ENCODE data around the gene PLD2.
"Not testable (repeated sequence)": the region's sequence is repeated elsewhere in the genome, so short reads cannot be mapped to it uniquely, and the experiment has no call there.

Gene PLD2

DNA sequence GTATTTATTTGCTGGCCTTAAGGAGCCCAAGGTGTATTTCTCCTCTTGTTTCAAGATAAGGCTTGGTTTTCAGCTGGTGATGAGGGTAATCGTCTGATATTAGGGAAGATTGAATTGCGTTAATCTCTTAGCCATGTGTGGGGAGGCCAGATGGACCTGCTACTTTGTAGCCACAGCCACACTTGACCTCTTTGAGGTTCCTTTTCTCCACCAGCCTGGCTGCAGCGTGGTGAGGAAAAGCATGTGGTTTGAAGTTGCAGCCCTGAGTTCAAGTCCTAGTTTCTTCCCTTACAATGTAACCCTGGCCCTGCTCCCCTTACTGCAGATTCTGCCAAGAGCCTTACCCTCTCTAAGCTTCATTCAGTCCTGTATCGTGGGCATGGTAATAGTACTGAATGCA lies 29.3 kb downstream of the PLD2 start:
- DNase-seq (ENCODE audit: low read depth), result no peak

- no peak for DNase-seq (ENCODE audit: low read depth)
These were observed 30.7 kb downstream of the PLD2 start for GRCh38 chr17:4837471-4838308.

DNA sequence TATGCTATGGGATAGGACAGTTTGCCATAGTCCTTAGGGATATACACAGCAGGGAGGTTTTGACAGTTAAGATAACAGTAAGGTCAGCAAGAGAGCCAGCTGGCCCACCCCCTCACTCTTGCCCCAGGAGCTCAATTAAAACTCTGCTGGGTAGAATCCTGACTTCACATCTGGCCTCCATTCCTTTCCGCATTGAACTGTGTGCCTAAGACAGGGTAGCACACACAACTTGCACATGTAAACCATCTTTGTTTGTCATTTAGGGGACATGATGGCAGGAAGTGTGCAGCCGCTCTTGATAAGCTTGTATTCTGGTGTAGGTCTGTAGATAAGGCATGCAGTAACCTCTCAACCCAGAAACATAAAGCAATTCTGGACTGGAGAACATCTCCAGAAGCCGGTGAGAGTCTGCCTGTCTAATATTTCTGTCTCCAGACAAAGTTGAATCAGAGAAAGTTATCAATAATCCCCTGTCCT lies 31.4 kb downstream of the PLD2 start:
- DNase-seq (ENCODE audit: low read depth), result no peak

DNA sequence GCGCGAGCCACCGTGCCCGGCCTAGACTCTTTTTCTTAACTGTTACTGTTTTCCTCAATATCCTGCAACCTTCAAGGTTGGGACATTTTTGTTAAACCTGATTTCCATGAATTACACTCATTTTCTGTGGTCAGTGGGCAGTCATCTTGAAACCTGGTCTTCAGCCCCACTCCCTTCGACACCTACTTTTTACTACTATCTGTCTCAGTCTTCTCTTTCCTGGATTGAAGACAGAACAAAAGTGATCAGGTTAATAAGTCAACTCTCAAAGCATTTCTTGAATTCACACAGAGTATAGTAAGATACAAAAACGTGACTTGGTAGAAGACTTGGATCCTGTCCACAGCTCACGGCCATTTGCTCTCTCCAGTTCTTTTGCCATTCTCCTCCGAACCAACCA lies 32.3 kb downstream of the PLD2 start:
- DNase-seq (ENCODE audit: low read depth), result no peak

DNA sequence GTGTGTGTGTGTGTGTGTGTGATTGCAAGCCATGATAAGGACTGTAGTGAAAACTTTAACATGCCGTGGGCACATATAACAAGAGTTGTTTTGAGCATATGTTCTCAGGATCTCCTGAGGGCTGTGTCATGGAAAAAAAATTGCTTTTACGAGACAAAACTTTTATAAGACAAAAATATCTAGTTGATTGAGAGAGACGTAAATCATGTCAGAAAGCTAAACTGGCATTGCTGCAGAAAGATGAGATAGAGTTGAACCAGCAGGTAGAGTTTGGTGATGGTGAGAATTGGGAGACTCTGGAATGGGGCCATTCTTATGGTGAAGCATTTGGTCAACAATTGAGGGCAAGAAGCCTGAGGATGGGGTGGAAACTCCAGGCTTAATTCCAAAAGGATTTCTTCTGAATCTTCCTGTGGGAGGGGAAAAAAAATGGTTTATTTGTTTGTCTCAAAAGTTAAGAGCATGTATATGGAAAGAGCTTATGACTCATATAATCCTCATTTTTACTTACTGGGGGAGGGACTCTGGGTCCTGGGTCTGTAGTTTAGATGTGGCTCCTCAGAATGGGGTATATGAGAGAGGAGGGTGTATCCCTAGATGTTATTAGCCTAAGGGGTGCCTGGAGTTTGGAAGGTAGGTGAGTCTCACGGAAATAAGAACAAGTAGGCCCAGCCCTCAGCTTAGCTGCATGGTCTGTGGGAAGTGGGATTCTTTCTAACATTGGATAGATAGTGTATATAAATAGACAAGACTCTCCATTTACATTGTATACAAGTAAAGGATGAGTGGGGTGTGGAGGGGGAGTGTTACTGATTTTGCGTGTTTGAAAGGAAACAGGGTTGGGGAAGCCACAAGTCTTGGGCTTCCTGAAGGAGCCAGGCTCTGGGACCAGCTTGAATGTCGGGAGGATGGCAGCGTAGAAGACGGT lies 33.3 kb downstream of the PLD2 start:
- no peak for DNase-seq (ENCODE audit: low read depth)

DNA sequence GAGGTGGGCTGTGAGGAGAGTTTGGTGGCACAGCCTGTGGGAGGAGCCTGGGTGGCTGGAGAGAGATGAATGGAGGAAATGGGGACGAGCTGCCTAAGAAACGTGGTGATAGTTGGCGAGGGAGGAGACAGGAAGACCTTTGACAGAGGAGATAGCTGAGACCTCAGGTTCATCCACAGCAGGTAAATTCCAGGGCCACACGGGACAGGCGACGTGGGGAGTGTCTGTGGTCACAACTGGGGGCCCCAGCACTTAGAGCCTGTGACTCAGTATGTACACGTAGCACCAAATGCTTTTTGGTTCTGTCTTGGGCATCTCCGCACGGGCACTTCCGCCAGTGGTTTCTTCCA lies 33.9 kb downstream of the PLD2 start:
- DNase-seq (ENCODE audit: low read depth), result no peak

GRCh38 chr17:4842376-4842775 lies 35.4 kb downstream of the PLD2 start:
- DNase-seq (ENCODE audit: low read depth), result no peak

DNA sequence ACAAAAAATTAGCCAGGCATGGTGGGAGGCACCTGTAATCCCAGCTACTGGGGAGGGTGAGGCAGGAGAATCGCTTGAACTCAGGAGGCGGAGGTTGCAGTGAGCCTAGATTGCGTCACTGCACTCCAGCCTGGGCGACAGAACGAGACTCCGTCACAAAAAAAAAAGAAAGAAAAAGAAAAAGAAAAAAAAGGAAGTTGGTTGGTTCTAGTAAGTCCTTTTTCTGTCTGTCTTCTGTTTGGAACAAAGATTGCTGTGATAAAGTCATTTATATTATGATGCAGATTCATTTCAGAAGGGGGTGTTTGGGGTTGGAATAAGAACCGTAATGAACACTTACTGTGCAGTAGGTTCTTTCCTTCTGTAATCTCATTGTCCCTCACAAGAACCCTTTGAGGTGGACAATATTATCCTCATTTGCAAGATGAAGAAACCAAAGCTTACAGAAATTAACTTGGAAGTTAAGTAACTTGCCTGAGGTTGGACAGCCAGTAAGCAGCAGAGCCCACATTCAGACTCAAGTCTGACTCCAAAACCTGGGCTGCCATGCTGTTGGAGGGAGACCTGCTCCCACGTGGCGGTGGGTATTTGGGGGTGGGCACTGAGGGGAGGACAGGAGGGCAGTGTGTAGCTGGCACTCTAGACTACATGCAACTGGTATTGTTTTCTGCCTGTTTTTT lies 36.5 kb downstream of the PLD2 start:
- no peak for DNase-seq (ENCODE audit: low read depth)

- no peak for DNase-seq (ENCODE audit: low read depth)
These were observed 38.2 kb downstream of the PLD2 start for GRCh38 chr17:4845118-4845517.

- no peak for DNase-seq (ENCODE audit: low read depth)
These were observed 39.9 kb downstream of the PLD2 start for GRCh38 chr17:4846635-4847390.

GRCh38 chr17:4849011-4849536 lies 42.1 kb downstream of the PLD2 start:
- DNase-seq (ENCODE audit: low read depth), result no peak

DNA sequence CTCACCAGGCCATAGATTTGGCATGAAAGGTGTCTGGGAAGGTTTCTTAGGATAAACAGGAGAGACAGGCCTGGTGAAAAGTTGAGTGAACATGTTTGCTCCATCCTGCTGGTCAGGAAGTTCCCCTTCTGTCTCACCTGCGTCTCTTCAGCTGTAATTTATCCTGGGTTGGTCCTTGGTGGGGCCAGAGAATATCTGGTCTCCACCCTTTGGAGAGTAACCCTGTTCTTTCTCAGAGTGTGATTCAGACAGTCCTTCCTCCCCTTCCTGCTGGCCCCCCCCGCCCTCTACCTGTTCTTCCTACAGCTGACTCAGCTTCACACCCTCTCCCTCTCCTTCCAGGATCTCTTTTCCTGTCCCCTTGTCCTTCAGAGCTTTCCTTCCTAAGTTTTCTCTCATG lies 43.3 kb downstream of the PLD2 start:
- DNase-seq (ENCODE audit: low read depth), result no peak

DNA sequence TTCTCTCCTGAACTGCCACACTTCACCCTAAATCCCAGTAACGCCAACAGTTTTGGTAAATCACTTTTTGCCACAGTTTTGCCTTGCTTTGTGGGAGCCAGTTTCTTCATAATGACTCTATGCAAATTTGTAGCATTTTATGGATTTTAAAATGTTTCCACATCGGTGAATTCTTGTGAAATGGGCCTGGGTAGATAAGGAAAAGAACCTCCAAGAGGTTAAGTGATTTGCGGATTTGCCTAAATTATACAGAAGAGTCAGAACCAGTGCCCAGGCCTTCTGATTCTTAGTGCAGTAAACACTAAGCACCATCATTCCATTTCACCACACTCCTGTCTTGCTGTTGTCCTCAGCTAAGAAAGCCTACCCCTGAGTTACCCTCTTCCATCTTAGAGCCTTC lies 44.1 kb downstream of the PLD2 start:
- no peak for DNase-seq (ENCODE audit: low read depth)

DNA sequence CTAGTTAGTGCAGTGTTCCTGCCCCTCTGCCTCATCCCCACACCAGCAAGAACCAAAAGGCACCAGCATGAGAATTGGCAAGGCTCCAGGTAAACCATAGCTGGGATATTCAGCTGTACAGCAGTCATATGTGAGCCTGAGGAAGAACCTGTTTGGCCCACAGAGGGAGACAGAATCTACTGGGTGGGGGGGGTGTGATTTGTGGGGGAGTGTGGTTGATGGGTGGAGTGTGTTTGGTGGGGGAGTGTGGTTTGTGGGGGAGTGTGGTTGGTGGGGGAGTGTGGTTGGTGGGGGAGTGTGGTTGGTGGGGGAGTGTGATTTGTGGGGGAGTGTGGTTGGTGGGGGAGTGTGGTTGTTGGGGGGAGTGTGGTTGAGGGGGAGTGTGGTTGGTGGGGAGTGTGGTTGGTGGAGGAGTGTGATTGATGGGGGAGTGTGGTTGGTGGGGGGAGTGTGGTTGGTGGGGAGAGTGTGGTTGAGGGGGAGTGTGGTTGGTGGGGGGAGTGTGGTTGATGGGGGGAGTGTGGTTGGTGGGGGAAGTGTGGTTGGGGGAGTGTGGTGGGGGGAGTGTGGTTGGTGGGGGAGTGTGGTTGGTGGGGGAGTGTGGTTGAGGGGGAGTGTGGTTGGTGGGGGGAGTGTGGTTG lies 45.7 kb downstream of the PLD2 start:
- DNase-seq (ENCODE audit: low read depth), result no peak

DNA sequence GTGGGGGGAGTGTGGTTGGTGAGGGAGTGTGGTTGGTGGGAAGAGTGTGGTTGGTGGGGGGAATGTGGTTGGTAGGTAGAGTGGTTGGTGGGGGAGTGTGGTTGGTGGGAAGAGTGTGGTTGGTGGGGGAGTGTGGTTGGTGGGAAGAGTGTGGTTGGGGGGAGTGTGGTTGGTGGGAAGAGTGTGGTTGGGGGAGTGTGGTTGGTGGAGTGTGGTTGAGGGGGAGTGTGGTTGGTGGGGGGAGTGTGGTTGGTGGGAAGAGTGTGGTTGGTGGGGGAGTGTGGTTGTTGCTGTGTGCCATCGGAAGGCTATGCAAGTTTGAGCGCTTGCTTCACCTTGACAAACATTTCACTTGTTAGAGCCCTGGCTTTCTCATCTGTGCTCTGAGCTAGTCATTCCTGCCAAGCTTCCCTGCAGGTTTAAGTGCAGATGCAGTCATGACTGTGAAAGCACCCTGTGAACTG lies 46.3 kb downstream of the PLD2 start:
- DNase-seq (ENCODE audit: low read depth), result no peak

DNA sequence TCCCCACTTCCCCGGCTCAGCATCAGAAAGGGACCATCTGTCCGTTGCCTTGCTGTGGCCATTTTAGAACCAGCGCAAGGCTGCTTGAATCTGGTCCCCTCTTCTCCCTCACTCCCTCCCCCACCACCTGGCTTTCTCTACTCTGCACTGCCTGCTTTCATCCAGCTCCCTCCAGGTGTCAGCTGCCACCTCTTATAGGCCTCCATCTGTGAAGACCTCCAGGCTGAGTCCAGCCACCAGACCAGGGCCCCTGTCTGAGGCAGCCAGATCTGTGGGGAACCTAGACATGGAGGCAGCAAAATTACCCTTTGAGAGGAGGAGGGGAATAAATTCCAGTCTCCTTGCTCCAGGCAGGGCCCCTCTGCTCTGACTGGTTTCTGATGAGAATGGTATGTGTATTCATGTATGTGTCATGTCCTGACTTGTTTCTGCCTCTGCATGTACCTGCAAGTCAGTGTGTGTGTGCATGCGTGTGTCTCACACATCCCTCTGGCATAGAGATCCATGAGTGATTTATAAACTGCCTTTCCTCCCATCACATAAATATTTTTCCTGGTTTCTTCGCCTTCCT lies 47.2 kb downstream of the PLD2 start:
- DNase-seq (ENCODE audit: low read depth), result no peak

- DNase-seq (ENCODE audit: low read depth), result no peak
These were observed 49.5 kb downstream of the PLD2 start for GRCh38 chr17:4856271-4856936.

- no peak for DNase-seq (ENCODE audit: low read depth)
These were observed 50.0 kb downstream of the PLD2 start for GRCh38 chr17:4856937-4857314.

GRCh38 chr17:4857347-4857746 lies 50.4 kb downstream of the PLD2 start:
- DNase-seq (ENCODE audit: low read depth), result not testable (repeated sequence)
